ENCODE results near the gene ACSL6. TPM values are rescaled to one million over a fixed set of nuclear protein-coding genes. Genes with fewer than 3 reads are reported as not detected.

ACSL6 gene
- total RNA-seq, 2 experiments from 2014 or later = 3.3 to 4.7 TPM

DNA sequence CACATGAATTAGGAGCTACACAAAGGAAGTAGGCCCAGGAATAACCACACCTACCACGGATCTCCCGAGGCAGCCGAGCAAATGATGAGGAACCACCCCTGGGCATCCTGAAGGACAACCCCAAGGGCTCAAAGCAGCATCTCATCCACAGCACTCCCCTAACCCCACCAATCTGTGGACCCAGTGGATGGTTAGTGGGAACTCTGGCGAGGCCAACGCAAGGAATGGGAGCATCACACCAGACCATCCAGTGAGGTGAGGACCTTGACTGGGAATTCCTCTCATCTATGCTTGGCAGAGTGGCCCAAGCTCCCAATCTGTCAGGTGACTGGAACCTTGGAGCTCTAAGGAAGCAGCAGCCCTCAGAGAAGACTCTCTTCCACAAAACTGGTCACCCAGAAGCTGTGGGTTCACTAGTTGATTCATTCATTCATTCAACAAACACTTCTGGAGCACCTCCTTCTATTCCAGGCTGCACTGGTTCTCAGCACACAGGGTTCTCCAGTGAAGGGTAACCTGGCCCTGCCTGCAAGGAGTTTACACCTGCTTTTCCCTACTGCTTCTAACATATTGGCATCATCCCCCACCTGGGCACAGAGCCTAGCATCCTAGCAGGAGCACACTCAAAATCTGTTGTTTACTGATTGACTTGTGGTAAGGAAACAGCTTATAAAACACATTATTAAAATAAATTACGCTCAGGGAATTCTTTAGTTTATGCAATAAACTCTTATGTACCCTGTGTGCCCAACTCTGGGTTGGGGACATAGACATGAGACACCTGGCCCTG is 4.9 kb downstream of the ACSL6 start:
- Mint-ChIP-seq H3K36me3 (ENCODE audit: low read depth) (no peaks in the 10 kb centered on the region), H3K27ac (no peak overlapping the region), H3K9me3 (no peaks in the 10 kb centered on the region), H3K27me3 (peaks cover 16% of the 10 kb centered on the region), H3K4me3 (no peak overlapping the region), H3K4me1 (ENCODE audit: low read depth) (peaks cover 30% of the 10 kb centered on the region)
- intact Hi-C loops (cut with micrococcal nuclease) = loop anchor here (2.0 to 10.0 kb wide), 2 partner anchors 418 to 582 kb away; no protein-coding TSS in a partner anchor
- CTCF ChIA-PET = interaction anchor here (0.9 to 7.2 kb wide), 21 partner anchors 9 to 583 kb away, joined by 3 to 143 read pairs (median 4); partner anchors contain the start of gene IL3
- POLR2A ChIA-PET = interaction anchor here (1.1 kb wide), 1 partner anchor 37 kb away, joined by 3 read pairs; no protein-coding TSS in a partner anchor
- ATAC-seq = no peak
- no peak for DNase-seq
- TF ChIP-seq, protein P1, sequence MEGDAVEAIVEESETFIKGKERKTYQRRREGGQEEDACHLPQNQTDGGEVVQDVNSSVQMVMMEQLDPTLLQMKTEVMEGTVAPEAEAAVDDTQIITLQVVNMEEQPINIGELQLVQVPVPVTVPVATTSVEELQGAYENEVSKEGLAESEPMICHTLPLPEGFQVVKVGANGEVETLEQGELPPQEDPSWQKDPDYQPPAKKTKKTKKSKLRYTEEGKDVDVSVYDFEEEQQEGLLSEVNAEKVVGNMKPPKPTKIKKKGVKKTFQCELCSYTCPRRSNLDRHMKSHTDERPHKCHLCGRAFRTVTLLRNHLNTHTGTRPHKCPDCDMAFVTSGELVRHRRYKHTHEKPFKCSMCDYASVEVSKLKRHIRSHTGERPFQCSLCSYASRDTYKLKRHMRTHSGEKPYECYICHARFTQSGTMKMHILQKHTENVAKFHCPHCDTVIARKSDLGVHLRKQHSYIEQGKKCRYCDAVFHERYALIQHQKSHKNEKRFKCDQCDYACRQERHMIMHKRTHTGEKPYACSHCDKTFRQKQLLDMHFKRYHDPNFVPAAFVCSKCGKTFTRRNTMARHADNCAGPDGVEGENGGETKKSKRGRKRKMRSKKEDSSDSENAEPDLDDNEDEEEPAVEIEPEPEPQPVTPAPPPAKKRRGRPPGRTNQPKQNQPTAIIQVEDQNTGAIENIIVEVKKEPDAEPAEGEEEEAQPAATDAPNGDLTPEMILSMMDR (IDR thresholded peaks at IDR 0.05) = no peak

DNA sequence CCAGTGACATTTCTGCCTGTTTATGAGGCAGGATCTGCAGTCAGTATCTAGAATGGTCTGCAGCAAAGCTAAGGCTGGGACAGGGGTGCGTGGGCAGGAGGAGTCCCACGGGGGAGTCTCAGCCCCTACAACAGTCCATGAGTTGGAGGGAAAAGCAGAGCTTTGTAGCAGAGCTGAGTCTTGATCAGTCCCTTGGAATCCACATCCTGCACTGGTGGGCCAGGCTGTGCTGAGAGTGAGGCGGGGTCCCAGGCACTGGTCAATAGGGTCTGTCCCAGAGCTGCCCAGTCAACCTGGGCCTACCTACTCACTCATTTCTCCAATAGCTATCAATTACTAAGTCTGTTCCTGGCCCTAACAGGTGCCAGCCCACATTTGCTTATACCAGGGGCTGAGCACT is 5.9 kb downstream of the ACSL6 start:
- no peaks in the 10 kb centered on the region for H3K9me3 Mint-ChIP-seq
- ChIA-PET CTCF (interaction anchor here (1.0 to 7.2 kb wide), 7 partner anchors 22 to 416 kb away, joined by 3 to 143 read pairs (median 4); partner anchors contain the start of gene IL3), POLR2A (no interaction called here)
- DNase-seq (no peak), ATAC-seq (no peak)
- peaks cover 34% of the 10 kb centered on the region for H3K4me1 Mint-ChIP-seq (ENCODE audit: low read depth)
- intact Hi-C loops (cut with micrococcal nuclease) = loop anchor here (2.0 to 10.0 kb wide), 2 partner anchors 195 to 581 kb away; no protein-coding TSS in a partner anchor
- H3K27ac Mint-ChIP-seq = no peak overlapping the region
- no peak overlapping the region for H3K4me3 Mint-ChIP-seq
- H3K36me3 Mint-ChIP-seq (ENCODE audit: low read depth) = no peaks in the 10 kb centered on the region
- TF ChIP-seq, protein P1 (IDR thresholded peaks at IDR 0.05) = no peak
- H3K27me3 Mint-ChIP-seq = peaks cover 9% of the 10 kb centered on the region

DNA sequence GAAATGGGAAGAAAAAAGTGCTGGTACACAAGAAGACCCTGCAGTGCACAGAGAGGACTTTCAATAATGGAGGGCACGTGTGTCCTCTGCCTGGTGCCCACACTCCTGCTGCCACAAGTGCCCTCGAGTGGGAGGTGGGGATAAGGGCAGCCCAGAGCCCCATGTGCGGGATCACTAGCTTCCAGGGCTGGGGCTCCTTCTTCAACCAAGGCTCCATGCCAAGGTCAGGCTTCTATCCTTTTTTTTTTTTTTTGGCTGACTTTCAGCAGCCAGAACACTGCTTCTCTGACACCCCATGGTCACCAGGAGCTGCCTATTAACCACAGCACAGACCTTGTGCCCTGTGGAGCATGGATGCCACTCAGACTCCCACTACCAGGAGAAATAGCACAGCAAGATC is 7.5 kb downstream of the ACSL6 start:
- ATAC-seq = no peak
- no peak overlapping the region for H3K27ac Mint-ChIP-seq
- ChIA-PET POLR2A (no interaction called here), CTCF (no interaction called here)
- TF ChIP-seq, protein P1 (IDR thresholded peaks at IDR 0.05) = no peak
- peaks cover 2% of the 10 kb centered on the region for H3K27me3 Mint-ChIP-seq
- intact Hi-C loops (cut with micrococcal nuclease) = loop anchor here (2.0 to 10.0 kb wide), 2 partner anchors 193 to 579 kb away; no protein-coding TSS in a partner anchor
- H3K4me3 Mint-ChIP-seq = no peak overlapping the region
- DNase-seq = no peak
- no peaks in the 10 kb centered on the region for H3K9me3 Mint-ChIP-seq
- H3K36me3 Mint-ChIP-seq (ENCODE audit: low read depth) = no peaks in the 10 kb centered on the region
- peaks cover 44% of the 10 kb centered on the region for H3K4me1 Mint-ChIP-seq (ENCODE audit: low read depth)

DNA sequence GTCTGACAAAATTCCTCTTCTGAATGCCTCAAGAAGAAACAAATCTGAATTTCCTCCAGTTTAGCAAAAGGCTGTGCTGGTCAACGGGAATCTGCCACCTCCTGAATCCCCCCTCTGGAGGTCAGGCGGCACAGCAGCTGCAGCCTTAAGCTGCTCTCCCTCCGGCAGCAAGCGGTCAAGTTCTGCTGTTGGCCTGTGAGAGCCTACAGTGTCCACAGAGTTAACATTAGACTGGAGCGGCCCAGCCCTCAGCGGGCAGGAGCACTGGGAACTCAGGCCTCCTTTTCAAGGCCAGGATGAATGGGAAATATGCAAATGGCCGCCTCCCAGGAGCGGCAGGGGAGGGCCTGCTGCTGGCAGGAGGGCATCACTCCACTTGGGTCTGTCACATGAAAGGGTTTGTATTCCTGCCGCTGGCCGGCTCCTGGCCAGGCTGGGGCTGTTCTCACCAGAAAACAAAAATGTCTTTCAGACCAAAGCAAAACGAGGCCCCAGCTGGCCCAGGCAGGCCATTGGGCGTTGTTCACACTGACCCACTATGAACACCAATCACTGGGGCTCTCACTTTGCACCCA is 8.2 kb downstream of the ACSL6 start:
- no peak for ATAC-seq
- TF ChIP-seq, protein P1 (IDR thresholded peaks at IDR 0.05) = no peak
- ChIA-PET POLR2A (interaction anchor here (0.5 kb wide), 1 partner anchor 35 kb away, joined by 3 read pairs; no protein-coding TSS in a partner anchor), CTCF (interaction anchor here (1.4 to 5.0 kb wide), 3 partner anchors 8 to 414 kb away, joined by 3 to 22 read pairs (median 4); partner anchors contain the start of gene ACSL6)
- Mint-ChIP-seq H3K27ac (no peak overlapping the region), H3K9me3 (no peaks in the 10 kb centered on the region), H3K4me3 (no peak overlapping the region), H3K4me1 (ENCODE audit: low read depth) (peaks cover 44% of the 10 kb centered on the region), H3K36me3 (ENCODE audit: low read depth) (no peaks in the 10 kb centered on the region), H3K27me3 (no peaks in the 10 kb centered on the region)
- intact Hi-C loops (cut with micrococcal nuclease) = loop anchor here (10.0 kb wide), 1 partner anchor 578 kb away; no protein-coding TSS in a partner anchor
- no peak for DNase-seq

Data from activated CD8-positive, alpha-beta T cell treated with anti-CD3 and anti-CD28 coated beads for 36 hours (primary cell).